Stimulated activated naive CD4-positive, alpha-beta T cell (primary cell): ENCODE results near the gene ARHGAP24.
"Not testable (repeated sequence)": the region's sequence is repeated elsewhere in the genome, so short reads cannot be mapped to it uniquely, and the experiment has no call there.

Experiments
- DNase-seq, 6 experiments: peaks; one replicate each; lab custom pipeline; 2025; lab: John Stamatoyannopoulos, UW

The ARHGAP24 gene

DNA sequence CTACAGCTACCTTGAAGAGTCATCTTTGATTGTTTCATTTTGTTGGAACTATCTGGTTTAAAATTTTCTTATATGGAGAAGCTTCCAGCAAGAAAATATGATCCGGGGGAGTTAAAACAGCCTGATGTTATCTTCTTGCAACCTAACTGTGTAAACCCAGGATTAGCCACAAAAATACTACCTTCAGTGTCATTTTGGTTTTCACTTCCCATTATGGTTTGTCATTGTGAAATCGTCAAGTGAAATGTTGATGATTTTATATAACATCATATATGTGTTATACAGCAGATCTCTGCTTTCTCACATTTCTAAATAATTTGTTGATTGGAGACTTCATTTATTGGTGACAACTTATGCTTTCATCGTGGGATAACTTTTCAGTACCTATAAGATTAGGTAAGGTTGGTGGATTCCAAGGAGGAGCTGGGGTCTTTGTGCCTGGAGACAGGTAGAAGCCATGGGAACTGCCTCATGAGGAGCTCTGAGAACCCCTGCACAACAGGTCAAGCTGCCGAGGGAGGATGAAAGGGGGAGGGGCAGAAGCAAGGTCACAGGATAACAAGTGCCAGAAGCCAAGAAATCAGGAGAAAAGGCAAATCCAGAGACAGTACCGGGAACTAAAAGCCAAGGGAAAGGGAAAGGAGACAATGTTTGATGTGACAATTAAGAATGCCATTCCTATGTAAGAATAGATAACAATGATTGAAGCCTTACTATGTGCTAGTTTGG, 7.2 kb downstream of the ARHGAP24 start:
- no peak for DNase-seq

GRCh38 chr4:85486425-85487086, 11.6 kb downstream of the ARHGAP24 start:
- DNase-seq = no peak

GRCh38 chr4:85488416-85488815, 13.5 kb downstream of the ARHGAP24 start:
- DNase-seq = no peak

DNA sequence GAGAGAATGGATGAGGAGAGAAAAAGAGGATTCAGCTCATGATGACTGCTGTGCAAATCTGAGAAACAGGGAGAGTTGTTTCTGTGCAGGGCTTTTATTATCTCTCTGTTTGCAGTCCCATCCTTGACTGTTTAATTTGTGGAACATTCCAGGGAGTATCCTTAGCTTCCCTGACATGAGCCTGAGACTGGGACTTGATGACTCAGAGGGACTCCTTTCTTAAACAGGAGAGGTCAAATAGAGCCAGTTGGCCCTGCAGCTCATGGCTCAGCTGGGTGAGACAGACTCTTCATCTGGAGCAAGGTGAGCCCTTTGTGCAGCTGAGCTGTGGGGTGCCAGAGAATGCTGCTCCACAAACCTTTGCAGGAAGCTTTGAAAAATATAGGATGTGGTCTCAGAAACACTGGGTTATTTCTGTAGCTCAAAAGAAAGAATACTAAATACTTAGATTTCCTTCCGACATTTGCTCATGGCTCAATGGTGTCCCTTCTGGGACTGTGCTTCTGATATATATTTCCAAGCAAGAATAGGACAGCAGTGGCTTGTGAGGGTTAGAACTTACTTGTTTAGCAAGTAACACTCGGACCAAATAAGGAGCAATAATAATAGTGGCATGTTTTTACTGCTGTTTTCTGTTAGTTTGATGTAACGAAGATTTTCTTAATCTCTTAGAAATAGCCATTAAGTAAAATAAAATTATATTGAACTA, 14.5 kb downstream of the ARHGAP24 start:
- no peak for DNase-seq

GRCh38 chr4:85491527-85491926, 16.6 kb downstream of the ARHGAP24 start:
- DNase-seq = no peak

GRCh38 chr4:85492336-85492735, 17.4 kb downstream of the ARHGAP24 start:
- DNase-seq = no peak

DNA sequence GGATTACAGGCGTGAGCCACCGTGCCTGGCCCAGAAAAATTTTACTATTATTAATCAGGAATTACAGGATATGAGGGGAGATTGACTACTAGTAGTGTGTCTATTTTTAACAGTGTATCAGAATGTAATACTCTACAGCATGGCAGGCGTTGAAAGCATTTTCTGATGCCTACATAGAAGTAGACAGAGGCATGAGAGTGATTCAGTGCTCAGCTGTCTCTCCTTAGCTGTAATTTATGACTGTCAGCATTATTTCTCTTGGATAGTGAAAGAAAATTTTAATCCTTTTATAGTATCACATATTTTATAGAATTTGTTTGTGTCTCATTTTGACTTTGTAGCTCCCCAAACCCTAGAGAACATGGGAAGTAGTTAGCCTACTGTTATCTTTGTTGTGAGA, 20.7 kb downstream of the ARHGAP24 start:
- no peak for DNase-seq

- no peak for DNase-seq
These were observed 21.3 kb downstream of the ARHGAP24 start for GRCh38 chr4:85496126-85496849.

DNA sequence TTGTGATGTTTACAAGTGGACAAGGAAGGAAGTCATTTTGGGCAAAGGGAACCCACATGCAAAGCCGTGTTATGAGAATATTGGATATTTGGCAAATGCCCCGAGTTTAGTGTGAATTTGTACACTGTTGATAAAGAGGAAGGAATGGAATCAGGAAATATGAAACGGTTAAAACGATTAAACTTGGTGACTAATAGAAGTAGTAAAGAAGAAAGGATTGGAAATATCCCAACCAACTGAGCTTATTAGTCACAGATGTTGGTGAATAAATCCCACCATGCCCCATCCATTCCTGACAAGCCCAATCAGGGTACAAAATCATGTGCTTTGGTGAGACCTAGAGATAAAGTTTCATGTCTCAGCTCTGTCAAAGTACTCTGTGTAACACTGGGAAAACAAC, 22.0 kb downstream of the ARHGAP24 start:
- no peak for DNase-seq

GRCh38 chr4:85498068-85498733, 23.3 kb downstream of the ARHGAP24 start:
- no peak for DNase-seq

GRCh38 chr4:85499573-85499972, 24.6 kb downstream of the ARHGAP24 start:
- no peak for DNase-seq

DNA sequence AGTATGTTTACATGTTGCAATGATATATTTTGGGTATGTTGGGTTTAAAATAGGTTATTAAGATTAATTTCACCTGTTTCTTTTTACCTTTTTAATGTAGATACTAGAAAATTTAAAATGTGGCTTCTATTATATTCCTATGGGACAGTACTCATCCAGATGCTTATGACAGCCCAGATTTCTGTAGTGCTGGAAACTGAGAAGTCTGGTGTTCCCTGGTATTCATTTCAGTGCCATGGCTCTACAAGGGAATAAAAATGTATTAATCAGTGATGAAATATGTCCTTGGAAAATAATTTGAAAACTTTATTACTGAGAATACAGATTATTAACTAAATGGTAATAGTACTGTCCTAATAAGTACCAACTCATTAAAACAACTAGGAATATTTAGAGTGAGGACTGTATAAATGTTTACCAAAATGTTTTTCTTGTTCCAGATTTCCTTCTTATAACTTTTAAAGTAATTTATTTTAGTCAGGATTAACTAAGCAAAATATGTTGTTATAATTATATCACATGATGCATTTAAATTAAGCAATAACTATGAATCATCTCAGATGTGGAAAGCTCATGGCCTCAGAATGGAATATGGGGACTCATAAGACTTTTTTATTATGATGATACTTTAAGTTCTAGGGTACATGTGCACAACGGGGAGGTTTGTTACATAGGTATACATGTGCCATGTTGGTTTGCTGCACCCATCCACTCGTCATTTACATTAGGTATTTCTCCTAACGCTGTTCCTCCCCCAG, 25.3 kb downstream of the ARHGAP24 start:
- DNase-seq = no peak

GRCh38 chr4:85501145-85501544, 26.2 kb downstream of the ARHGAP24 start:
- not testable (repeated sequence) for DNase-seq

DNA sequence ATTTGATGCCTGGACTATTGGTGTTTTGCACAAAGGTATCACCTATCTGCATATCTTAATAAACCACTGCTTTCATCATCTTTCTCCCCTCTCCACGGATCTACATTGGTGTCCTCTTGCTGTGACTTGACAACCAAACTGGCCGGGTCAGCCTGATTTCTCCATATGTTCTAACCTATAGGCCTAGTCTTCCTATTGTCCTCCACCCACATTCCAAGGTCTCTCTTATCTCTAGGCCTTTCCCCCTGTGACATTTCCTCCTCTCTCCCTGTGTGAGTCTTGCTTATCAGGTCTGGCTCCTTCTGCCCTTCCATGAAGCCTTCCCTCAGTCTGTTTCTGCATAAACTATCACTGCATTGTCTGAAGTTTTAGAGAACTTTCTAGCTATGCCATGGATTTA, 33.7 kb downstream of the ARHGAP24 start:
- DNase-seq = no peak

GRCh38 chr4:85509882-85510631, 35.1 kb downstream of the ARHGAP24 start:
- no peak for DNase-seq

DNA sequence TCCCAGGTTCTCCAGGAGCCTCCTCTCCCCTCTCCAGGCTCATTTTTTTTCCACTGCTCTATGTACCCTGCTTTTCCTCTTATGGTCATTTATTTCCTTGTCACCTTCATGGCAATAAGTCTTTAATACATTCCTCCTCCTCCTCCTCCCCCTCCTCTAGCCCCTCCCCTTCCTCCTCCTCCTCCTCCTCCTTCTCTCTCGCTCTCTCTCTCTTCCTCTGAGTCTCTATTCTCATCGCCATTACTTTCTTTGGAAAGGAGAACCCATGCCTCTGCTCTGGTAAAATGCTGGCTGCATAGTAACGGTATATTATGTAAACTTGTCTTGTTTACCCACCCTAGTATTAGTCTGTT, 35.7 kb downstream of the ARHGAP24 start:
- DNase-seq = no peak

DNA sequence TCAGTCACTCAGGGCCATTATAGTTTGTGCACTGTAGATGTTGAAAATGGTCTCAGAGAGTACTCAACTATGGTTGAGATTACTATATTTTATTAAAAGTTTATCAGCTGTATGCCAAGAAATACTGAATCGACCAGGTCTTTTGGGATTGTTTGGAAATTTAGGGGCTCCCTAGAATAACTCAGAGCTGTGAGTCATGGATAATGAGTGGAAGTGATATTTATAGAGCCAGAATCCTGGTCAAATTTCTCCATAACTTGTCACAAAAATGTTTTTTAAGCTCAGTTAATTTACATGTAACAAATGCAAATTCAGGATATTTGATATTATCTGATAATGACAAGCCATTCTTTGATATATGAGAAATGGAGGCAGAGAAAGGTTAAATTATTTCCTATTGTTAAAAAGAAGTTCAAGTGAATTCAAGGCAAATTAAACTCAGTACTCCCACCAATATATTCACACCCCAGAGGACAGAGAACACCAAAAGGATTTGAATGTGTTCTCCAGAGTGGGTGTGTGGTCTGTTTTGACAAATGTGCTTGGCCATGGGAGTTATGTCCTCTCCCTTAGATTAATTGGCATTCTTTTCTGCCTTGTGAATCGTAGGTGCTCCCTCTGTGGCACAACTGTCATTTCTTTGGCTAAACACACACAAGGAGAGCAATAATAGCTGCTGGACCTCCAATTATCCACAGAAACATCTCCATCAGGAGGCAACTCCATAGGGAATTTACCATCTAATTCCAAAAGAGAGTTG, 37.7 kb downstream of the ARHGAP24 start:
- no peak for DNase-seq

- DNase-seq = no peak
These were observed 39.2 kb downstream of the ARHGAP24 start for GRCh38 chr4:85514117-85514516.

GRCh38 chr4:85514783-85515182, 39.8 kb downstream of the ARHGAP24 start:
- DNase-seq = no peak

DNA sequence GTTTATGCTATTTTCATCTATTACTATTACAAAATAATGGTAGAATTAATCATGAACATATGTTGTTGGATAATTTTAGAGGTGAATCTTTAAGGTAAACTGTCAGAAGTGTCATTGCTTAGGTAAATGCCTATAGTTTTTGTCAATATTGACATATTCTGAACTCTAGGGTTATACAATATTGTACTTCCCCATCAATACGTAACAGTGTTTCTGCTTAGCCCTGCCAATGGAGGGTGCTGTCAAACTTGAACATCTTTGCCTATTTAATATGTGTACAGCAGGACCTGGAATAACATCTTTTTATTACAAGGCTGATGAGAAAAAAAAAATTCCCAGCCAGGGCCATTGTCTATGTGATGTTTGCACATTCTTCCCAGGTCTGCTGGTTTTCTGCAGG, 40.8 kb downstream of the ARHGAP24 start:
- DNase-seq = no peak
